Upper lobe of right lung (tissue), 1 donor: ENCODE results near the gene PGS1. TPM values are rescaled to one million over a fixed set of nuclear protein-coding genes. Genes with fewer than 3 reads are reported as not detected.

Experiments used
- ATAC-seq: fragments of 200-7000 bp; cut with Tn5 transposase; one replicate; pipeline ENCODE4 v1.9.1; 2020; ENCODE audit warnings: mild to moderate bottlenecking, moderate library complexity
- DNase-seq: peaks from one replicate; pipeline ENCODE4 v3.0.0-alpha.2; 2020
- H3K27ac ChIP-seq: fragments of 200-600 bp; one replicate; pipeline ENCODE4 v1.8.0; 2022
- H3K27me3 ChIP-seq: fragments of 200-600 bp; one replicate; pipeline ENCODE4 v1.8.0; 2022; ENCODE audit warnings: mild to moderate bottlenecking
- H3K36me3 ChIP-seq: fragments of 200-600 bp; one replicate; pipeline ENCODE4 v1.8.0; 2022
- H3K4me1 ChIP-seq: fragments of 200-600 bp; one replicate; pipeline ENCODE4 v1.8.0; 2022
- H3K4me3 ChIP-seq: fragments of 200-600 bp; one replicate; pipeline ENCODE4 v1.8.0; 2022; ENCODE audit warnings: mild to moderate bottlenecking
- H3K9me3 ChIP-seq: fragments of 200-600 bp; one replicate; pipeline ENCODE4 v1.8.0; 2022
- CTCF ChIP-seq: fragments of 200-600 bp; IDR thresholded peaks from one replicate; pipeline ENCODE4 v1.8.0; 2022; ENCODE audit warnings: antibody characterized with exemption
- intact Hi-C: fragments of 100-400 bp; cut with DNase I; formaldehyde crosslinking; loops from one replicate; pipeline ENCODE4 v1.11.0; 2022
- total RNA-seq: library from RNA; stranded (reverse); fragmentation: NEBNext Ultra II Directional; extraction: Animal tissue kit (Norgen Biotek cat#: 25700); gene quantifications from one replicate; pipeline ENCODE4 v1.2.1, GENCODE V29; 2021
- donor health status: DM: no; HTN: yes; CAD: no; lungs with severe emphysema.

PGS1 gene
- total RNA-seq, 1 donor from 2014 or later = 95.5 TPM

- Histone ChIP-seq H3K27ac (peak overlapping the region; percentile 36), H3K27me3 (no peaks in the 10 kb centered on the region), H3K36me3 (peaks cover 22% of the 10 kb centered on the region), H3K9me3 (no peaks in the 10 kb centered on the region), H3K4me3 (no peak overlapping the region), H3K4me1 (peaks cover 70% of the 10 kb centered on the region)
- intact Hi-C loops = no loop called here
- peak; percentile 48 for ATAC-seq
- TF ChIP-seq CTCF = no peak
- peak; percentile 83 for DNase-seq
Observed at GRCh38 chr17:78409191-78409928, 30.9 kb downstream of the PGS1 start.

DNA sequence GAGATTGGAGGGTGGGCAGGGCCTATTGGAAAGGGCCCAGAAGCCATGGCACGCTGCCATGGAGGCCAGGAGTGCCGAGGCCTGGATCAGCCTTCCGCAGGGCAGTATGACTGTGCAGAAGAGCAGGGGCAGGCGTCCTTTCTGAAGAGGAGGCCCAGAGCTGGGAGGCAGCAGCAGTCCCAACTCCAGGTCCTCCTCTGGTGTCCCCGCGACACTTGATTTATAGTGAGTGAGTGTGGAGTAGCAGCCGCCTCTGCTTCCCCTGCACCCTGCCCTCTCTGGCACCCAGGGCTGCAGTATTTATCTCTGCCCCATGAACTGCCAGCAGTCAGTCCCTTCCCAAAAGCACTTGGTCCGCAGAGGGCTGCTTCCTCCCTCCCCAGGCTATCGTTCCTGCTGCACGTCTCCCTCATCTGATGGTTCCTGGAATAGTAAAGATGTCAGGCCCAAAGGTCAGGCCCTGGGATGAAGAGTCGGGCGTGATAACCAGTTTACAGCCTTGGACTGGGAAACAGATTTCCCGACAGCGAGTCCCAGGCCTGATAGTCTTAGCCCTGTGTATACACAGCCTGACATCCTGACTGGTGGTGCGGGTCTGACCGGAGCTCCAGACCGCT lies 32.9 kb downstream of the PGS1 start:
- Histone ChIP-seq H3K4me1 (peaks cover 90% of the 10 kb centered on the region), H3K27me3 (no peaks in the 10 kb centered on the region), H3K27ac (peak overlapping the region; percentile 83), H3K9me3 (no peaks in the 10 kb centered on the region), H3K36me3 (peaks cover 8% of the 10 kb centered on the region), H3K4me3 (no peak overlapping the region)
- DNase-seq (no peak), ATAC-seq (no peak)
- TF ChIP-seq CTCF = no peak
- intact Hi-C loops = no loop called here

DNA sequence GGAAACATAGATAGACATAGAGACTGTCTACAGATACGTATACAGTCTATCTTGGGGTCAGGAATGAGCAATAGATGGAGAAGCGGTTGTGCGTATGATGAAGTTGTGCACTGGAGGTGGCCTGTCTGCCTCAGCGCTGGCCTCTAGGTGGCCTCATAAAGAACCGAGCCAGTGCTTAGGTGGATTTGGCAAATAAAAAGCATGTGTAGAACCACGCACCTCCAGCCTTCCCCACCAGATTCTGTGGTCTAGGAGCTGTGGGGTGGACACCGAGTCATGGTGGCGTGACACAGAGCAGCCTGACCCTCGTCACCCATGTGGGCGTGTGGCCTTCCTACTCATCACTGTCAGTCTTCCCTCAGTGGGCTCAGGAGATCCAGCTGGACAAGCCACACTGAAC lies 34.0 kb downstream of the PGS1 start:
- DNase-seq (peak; percentile 87), ATAC-seq (peak; percentile 53)
- Histone ChIP-seq H3K27me3 (no peaks in the 10 kb centered on the region), H3K27ac (peak overlapping the region; percentile 83), H3K36me3 (peaks cover 6% of the 10 kb centered on the region), H3K9me3 (no peaks in the 10 kb centered on the region), H3K4me3 (no peak overlapping the region), H3K4me1 (peaks cover 96% of the 10 kb centered on the region)
- intact Hi-C loops = no loop called here
- TF ChIP-seq CTCF = peak; percentile 42

DNA sequence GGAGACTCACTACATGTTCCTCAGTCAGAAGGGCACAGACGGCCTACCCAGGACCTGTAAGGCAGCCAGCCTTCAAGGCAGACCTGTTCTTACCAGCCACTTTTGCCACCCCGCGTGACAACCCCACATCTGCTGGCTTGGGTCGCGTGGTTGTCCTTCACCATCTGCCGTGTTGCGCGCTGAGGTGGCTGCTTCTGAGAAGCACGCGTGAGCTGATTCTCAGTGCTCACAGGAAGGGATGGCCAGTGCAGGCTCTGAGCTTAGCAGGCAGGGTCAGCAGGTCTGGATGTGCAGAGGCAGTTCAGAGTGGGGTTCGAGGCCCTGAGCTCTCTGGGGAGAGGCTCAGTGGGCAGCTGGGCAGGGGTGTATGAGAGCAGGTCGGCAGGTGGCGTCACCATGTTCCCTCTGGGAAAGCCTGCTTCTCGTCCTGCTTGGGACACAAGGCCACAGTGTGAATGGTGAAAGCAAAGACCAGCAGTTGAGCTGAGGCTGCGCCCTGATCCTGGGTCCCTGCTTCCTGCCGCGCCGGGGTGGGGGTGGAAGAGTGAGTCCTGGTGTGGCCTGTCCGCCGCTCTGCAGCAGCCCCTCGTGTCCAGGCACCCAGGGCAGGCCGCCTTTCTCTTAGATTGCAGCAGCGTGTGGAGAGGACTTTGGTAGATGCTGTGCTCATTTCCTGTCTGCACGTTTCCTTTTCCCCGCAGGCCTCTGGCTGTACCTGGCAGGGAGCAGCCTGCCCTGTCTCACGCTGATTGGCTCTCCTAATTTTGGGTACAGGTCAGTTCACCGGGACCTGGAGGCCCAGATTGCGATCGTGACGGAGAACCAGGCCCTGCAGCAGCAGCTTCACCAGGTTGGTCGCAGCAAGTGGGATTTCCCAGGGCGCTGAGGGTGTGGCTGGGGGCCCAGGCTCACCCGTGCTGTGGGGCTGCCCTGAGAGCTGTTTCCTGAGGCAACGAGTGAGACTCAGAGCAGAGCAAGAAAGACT lies 36.0 kb downstream of the PGS1 start:
- no peak overlapping the region for H3K4me3 ChIP-seq
- H3K9me3 ChIP-seq = no peaks in the 10 kb centered on the region
- peaks cover 91% of the 10 kb centered on the region for H3K4me1 ChIP-seq
- DNase-seq (no peak), ATAC-seq (no peak)
- H3K27me3 ChIP-seq = no peaks in the 10 kb centered on the region
- intact Hi-C loops = no loop called here
- peaks cover 11% of the 10 kb centered on the region for H3K36me3 ChIP-seq
- peak overlapping the region; percentile 83 for H3K27ac ChIP-seq
- no peak for TF ChIP-seq CTCF

DNA sequence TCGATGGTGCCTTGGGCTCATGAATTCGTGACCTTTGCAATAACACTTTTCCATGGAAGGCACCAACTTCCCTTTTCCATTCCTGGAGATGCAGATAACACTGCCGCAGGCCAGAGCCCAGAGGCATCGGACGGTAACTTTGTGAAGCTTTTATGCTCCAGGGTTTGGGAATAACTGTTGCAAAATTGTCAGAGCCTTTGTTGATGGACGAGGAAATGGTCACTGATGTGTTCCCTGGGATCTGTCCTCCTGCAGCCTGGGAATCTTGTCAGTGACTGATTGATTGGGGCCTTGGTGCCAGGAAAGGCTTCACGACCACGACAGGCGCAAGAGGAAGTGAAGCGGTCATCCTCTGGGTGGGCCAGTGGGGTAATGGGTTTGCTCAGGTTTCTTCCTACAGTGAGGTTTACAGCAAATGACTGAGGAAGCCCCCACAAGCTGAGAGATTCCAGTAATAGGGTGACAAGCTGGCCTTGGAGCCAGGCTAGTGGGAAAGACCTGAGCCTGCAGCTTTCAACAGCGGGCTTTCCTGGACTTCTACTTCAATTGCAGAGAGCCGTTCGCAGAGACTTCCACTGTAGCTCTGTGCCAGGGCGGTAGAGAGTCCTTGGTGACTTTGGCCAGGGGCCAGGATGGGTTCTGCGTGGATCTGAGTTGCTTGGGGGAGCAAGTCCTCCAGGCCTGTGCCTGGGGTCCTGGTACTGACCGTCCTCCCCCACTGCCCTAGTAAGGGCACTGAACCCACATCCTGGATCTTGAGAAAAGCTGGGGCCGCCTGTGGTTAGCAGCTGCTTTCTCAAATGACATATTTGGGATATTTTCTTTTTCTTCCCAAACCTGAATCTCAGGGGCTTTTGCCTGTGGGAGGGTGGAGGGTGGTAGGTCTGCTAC lies 37.6 kb downstream of the PGS1 start:
- Histone ChIP-seq H3K27me3 (no peaks in the 10 kb centered on the region), H3K4me1 (peaks cover 93% of the 10 kb centered on the region), H3K4me3 (no peak overlapping the region), H3K9me3 (no peaks in the 10 kb centered on the region), H3K27ac (peak overlapping the region; percentile 83), H3K36me3 (peaks cover 25% of the 10 kb centered on the region)
- ATAC-seq (no peak), DNase-seq (no peak)
- intact Hi-C loops = no loop called here
- no peak for TF ChIP-seq CTCF
